Epithelial cell of proximal tubule (primary cell): ENCODE data around the gene GPD1L. TPM values are rescaled to one million over a fixed set of nuclear protein-coding genes. Genes with fewer than 3 reads are reported as not detected.

ENCODE experiments used
- DNase-seq: peaks from one replicate; pipeline ENCODE4 v3.0.0-alpha.2; 2011; ENCODE audit warnings: low read depth
- H3K4me3 ChIP-seq: 2 replicates; pipeline ENCODE4 v1.5.1; 2011; ENCODE audit warnings: low read depth, mild to moderate bottlenecking, low read length
- total RNA-seq: library from RNA; depleted of rRNA; stranded (reverse); fragments of >200 nt; gene quantifications from 2 replicates; pipeline ENCODE4 v1.2.3, GENCODE V29; 2015
- TF ChIP-seq, protein P1 (sequence below): conservative IDR thresholded peaks from 2 replicates; pipeline ENCODE4 v1.5.1; 2012; ENCODE audit warnings: low read depth, mild to moderate bottlenecking, low read length

GPD1L gene
- total RNA-seq, 1 donor from 2014 or later = 5.8 TPM

DNA sequence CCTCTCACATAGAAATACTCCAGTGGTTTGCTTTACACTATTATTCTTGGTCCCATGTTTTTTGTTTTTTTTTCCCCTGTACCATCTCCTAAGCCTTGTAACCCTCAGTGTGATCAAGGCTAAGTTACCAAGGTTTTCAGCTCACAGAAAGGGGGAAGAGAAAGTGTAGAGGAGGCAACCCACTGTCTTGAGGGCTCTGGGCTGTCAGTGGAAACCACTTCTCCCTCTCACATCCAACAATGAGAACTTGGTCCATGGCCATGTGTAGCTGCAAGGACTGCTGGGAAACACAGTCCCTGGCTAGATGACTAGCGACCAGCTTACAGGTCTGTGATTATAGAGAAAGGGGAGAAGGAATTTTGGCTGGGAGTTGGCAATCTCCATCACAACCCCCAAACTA, 30.3 kb downstream of the GPD1L start:
- H3K4me3 ChIP-seq = no peak overlapping the region
- DNase-seq = no peak
- TF ChIP-seq, protein P1, sequence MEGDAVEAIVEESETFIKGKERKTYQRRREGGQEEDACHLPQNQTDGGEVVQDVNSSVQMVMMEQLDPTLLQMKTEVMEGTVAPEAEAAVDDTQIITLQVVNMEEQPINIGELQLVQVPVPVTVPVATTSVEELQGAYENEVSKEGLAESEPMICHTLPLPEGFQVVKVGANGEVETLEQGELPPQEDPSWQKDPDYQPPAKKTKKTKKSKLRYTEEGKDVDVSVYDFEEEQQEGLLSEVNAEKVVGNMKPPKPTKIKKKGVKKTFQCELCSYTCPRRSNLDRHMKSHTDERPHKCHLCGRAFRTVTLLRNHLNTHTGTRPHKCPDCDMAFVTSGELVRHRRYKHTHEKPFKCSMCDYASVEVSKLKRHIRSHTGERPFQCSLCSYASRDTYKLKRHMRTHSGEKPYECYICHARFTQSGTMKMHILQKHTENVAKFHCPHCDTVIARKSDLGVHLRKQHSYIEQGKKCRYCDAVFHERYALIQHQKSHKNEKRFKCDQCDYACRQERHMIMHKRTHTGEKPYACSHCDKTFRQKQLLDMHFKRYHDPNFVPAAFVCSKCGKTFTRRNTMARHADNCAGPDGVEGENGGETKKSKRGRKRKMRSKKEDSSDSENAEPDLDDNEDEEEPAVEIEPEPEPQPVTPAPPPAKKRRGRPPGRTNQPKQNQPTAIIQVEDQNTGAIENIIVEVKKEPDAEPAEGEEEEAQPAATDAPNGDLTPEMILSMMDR = no peak

- no peak for DNase-seq
- no peak overlapping the region for H3K4me3 ChIP-seq
- TF ChIP-seq, protein P1 = no peak
Measured at GRCh38 chr3:32137870-32138269, 31.4 kb downstream of the GPD1L start.

- no peak overlapping the region for H3K4me3 ChIP-seq
- TF ChIP-seq, protein P1 = no peak
- no peak for DNase-seq
Measured at GRCh38 chr3:32138545-32139104, 32.2 kb downstream of the GPD1L start.

DNA sequence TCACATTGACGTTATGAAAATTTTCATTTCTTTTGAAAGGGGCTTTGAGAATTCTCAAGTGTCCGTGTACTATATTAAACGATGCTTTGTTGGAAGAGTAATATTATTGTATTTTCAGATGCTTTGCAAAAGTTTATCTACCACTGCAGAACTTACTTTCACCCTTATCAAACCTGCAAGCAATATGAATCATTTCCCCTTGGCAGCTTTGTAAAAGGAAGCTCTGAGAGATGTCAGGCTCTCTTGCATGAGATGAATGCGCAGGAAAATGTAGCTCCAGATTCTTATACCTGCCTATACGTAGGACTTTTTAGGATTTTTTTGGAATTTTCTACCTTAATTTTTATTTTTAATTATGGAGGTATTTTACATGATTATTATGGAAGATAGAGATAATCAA, 34.5 kb downstream of the GPD1L start:
- TF ChIP-seq, protein P1 = no peak
- no peak for DNase-seq
- H3K4me3 ChIP-seq = no peak overlapping the region

GRCh38 chr3:32143849-32144757, 37.7 kb downstream of the GPD1L start:
- H3K4me3 ChIP-seq = no peak overlapping the region
- DNase-seq = peak; percentile 42
- TF ChIP-seq, protein P1 = peak; percentile 89

- DNase-seq = no peak
- TF ChIP-seq, protein P1 = no peak
- H3K4me3 ChIP-seq = no peak overlapping the region
Measured at GRCh38 chr3:32146746-32147211, 40.4 kb downstream of the GPD1L start.
